Urinary bladder (tissue), 4 donors: Measurements from ENCODE around the gene BANP. TPM values are rescaled to one million over a fixed set of nuclear protein-coding genes. Genes with fewer than 3 reads are reported as not detected.

Experiments used
- DNase-seq: peaks from one replicate; pipeline ENCODE4 v3.0.0-alpha.2; 2015; ENCODE audit errors: extremely low spot score
- H3K27ac ChIP-seq: one replicate; pipeline ENCODE4 v1.5.1; 2013; ENCODE audit warnings: low read depth, mild to moderate bottlenecking, moderate library complexity
- H3K36me3 ChIP-seq: one replicate; pipeline ENCODE4 v1.6.1; 2013; ENCODE audit warnings: mild to moderate bottlenecking, moderate library complexity; ENCODE audit not compliant: insufficient read depth
- H3K4me1 ChIP-seq: one replicate; pipeline ENCODE4 v1.6.1; 2013; ENCODE audit warnings: mild to moderate bottlenecking, moderate library complexity; ENCODE audit not compliant: insufficient read depth
- H3K4me3 ChIP-seq: one replicate; pipeline ENCODE4 v1.5.1; 2013; ENCODE audit warnings: low read depth, low read length
- WGBS: extraction: QIAGEN DNeasy Blood & Tissue Kit; methylation state at CpG from one replicate; pipeline ENCODE4 v1.1.7; 2013; 5-methylcytosine and 5-hydroxymethylcytosine counted together
- polyA plus RNA-seq: library from polyadenylated mRNA; stranded (reverse); fragments of 200-250 nt; gene quantifications from one replicate; pipeline ENCODE4 v1.2.3, GENCODE V29; 2013
- total RNA-seq: library from RNA; depleted of rRNA; stranded (reverse); fragments of >200 nt; gene quantifications from one replicate; pipeline ENCODE4 v1.2.3, GENCODE V29; 2014
- donor health status: healthy with polysubstance abuse.
- donor health status: healthy.

BANP gene
- total and polyA plus RNA-seq, 2 donors: 13.8 to 36.6 TPM

GRCh38 chr16:87960852-87961251 lies 9.6 kb downstream of the BANP start:
- 75% methylated on average over 8 of the region's 8 CpGs for WGBS
- H3K4me1 ChIP-seq: no peaks in the 10 kb centered on the region
- no peak for DNase-seq

GRCh38 chr16:87961623-87962022 lies 10.4 kb downstream of the BANP start:
- DNase-seq: no peak
- 77% methylated on average over 4 of the region's 4 CpGs for WGBS

More at GRCh38 chr16:87960852-87961251, 9.6 kb downstream of the BANP start:
- H3K27ac ChIP-seq: no peak overlapping the region
- no peaks in the 10 kb centered on the region for H3K36me3 ChIP-seq
- H3K4me3 ChIP-seq: no peak overlapping the region

GRCh38 chr16:87963400-87963799 lies 12.2 kb downstream of the BANP start:
- H3K4me1 ChIP-seq: peaks cover 2% of the 10 kb centered on the region
- no peak overlapping the region for H3K27ac ChIP-seq
- H3K4me3 ChIP-seq: no peak overlapping the region
- H3K36me3 ChIP-seq: no peaks in the 10 kb centered on the region
- no peak for DNase-seq
- WGBS: 74% methylated on average over 9 of the region's 9 CpGs

More at GRCh38 chr16:87961623-87962022, 10.4 kb downstream of the BANP start:
- Histone ChIP-seq H3K36me3 (no peaks in the 10 kb centered on the region), H3K4me3 (no peak overlapping the region), H3K4me1 (no peaks in the 10 kb centered on the region), H3K27ac (no peak overlapping the region)

- peaks cover 2% of the 10 kb centered on the region for H3K4me1 ChIP-seq
- H3K4me3 ChIP-seq: no peak overlapping the region
- H3K27ac ChIP-seq: no peak overlapping the region
- no peaks in the 10 kb centered on the region for H3K36me3 ChIP-seq
- 88% methylated on average over 19 of the region's 19 CpGs for WGBS
- no peak for DNase-seq
Measured at GRCh38 chr16:87964049-87964659, 12.9 kb downstream of the BANP start.

- no peak overlapping the region for H3K4me3 ChIP-seq
- DNase-seq: no peak
- peaks cover 2% of the 10 kb centered on the region for H3K4me1 ChIP-seq
- no peaks in the 10 kb centered on the region for H3K36me3 ChIP-seq
- no peak overlapping the region for H3K27ac ChIP-seq
- 79% methylated on average over 11 of the region's 11 CpGs for WGBS
Measured at GRCh38 chr16:87965417-87965816, 14.2 kb downstream of the BANP start.

GRCh38 chr16:87966064-87966645 lies 14.9 kb downstream of the BANP start:
- Histone ChIP-seq H3K36me3 (no peaks in the 10 kb centered on the region), H3K4me3 (no peak overlapping the region), H3K4me1 (peaks cover 2% of the 10 kb centered on the region), H3K27ac (no peak overlapping the region)
- no peak for DNase-seq
- 52% methylated on average over 5 of the region's 5 CpGs for WGBS

- Histone ChIP-seq H3K4me1 (peaks cover 2% of the 10 kb centered on the region), H3K4me3 (no peak overlapping the region), H3K36me3 (no peaks in the 10 kb centered on the region), H3K27ac (peak overlapping the region; percentile 42)
- no peak for DNase-seq
- 20% methylated on average over 14 of the region's 14 CpGs for WGBS
Measured at GRCh38 chr16:87966685-87967185, 15.5 kb downstream of the BANP start.

GRCh38 chr16:87968541-87968940 lies 17.3 kb downstream of the BANP start:
- H3K27ac ChIP-seq: no peak overlapping the region
- DNase-seq: no peak
- 61% methylated on average over 7 of the region's 7 CpGs for WGBS

GRCh38 chr16:87970186-87970585 lies 19.0 kb downstream of the BANP start:
- no peak for DNase-seq
- no peak overlapping the region for H3K4me3 ChIP-seq
- H3K4me1 ChIP-seq: peaks cover 2% of the 10 kb centered on the region

More at GRCh38 chr16:87968541-87968940, 17.3 kb downstream of the BANP start:
- no peaks in the 10 kb centered on the region for H3K36me3 ChIP-seq
- H3K4me3 ChIP-seq: no peak overlapping the region
- H3K4me1 ChIP-seq: peaks cover 2% of the 10 kb centered on the region

GRCh38 chr16:87971933-87972332 lies 20.7 kb downstream of the BANP start:
- WGBS: 96% methylated on average over 2 of the region's 2 CpGs
- DNase-seq: no peak
- H3K27ac ChIP-seq: no peak overlapping the region
- H3K4me3 ChIP-seq: no peak overlapping the region
- H3K4me1 ChIP-seq: no peaks in the 10 kb centered on the region
- no peaks in the 10 kb centered on the region for H3K36me3 ChIP-seq

More at GRCh38 chr16:87970186-87970585, 19.0 kb downstream of the BANP start:
- H3K36me3 ChIP-seq: no peaks in the 10 kb centered on the region
- no peak overlapping the region for H3K27ac ChIP-seq
- 74% methylated on average over 3 of the region's 3 CpGs for WGBS

- WGBS: 82% methylated on average over 3 of the region's 3 CpGs
- no peak for DNase-seq
- no peak overlapping the region for H3K27ac ChIP-seq
- no peaks in the 10 kb centered on the region for H3K36me3 ChIP-seq
- H3K4me3 ChIP-seq: no peak overlapping the region
- no peaks in the 10 kb centered on the region for H3K4me1 ChIP-seq
Measured at GRCh38 chr16:87973717-87974116, 22.5 kb downstream of the BANP start.

- H3K36me3 ChIP-seq: peaks cover 2% of the 10 kb centered on the region
- H3K4me3 ChIP-seq: no peak overlapping the region
- no peaks in the 10 kb centered on the region for H3K4me1 ChIP-seq
- H3K27ac ChIP-seq: no peak overlapping the region
- WGBS: 88% methylated on average over 9 of the region's 9 CpGs
- DNase-seq: no peak
Measured at GRCh38 chr16:87974178-87974577, 22.9 kb downstream of the BANP start.

GRCh38 chr16:87976665-87977064 lies 25.4 kb downstream of the BANP start:
- DNase-seq: no peak
- Histone ChIP-seq H3K36me3 (peaks cover 2% of the 10 kb centered on the region), H3K4me1 (no peaks in the 10 kb centered on the region), H3K4me3 (no peak overlapping the region), H3K27ac (no peak overlapping the region)
- WGBS: 27% methylated on average over 3 of the region's 3 CpGs

- H3K27ac ChIP-seq: no peak overlapping the region
- no peak overlapping the region for H3K4me3 ChIP-seq
- no peak for DNase-seq
- H3K4me1 ChIP-seq: no peaks in the 10 kb centered on the region
- peaks cover 2% of the 10 kb centered on the region for H3K36me3 ChIP-seq
- WGBS: 93% methylated on average over 5 of the region's 5 CpGs
Measured at GRCh38 chr16:87978127-87978526, 26.9 kb downstream of the BANP start.
